GM23338 (cell line): ENCODE data around the gene NCAN. TPM values are rescaled to one million over a fixed set of nuclear protein-coding genes. Genes with fewer than 3 reads are reported as not detected.

Experiments used
- ATAC-seq: fragments of 200-7000 bp; cut with Tn5 transposase; 3 replicates; pipeline ENCODE4 v1.9.1; 2020
- DNase-seq: peaks from one replicate; pipeline ENCODE4 v3.0.0-alpha.2; 2015; ENCODE audit warnings: low spot score
- H2AFZ ChIP-seq: fragments of 200-600 bp; sonication (generic); 2 replicates; pipeline ENCODE4 v1.8.0; 2016; ENCODE audit warnings: antibody characterized with exemption, mild to moderate bottlenecking, moderate library complexity
- H3F3A ChIP-seq: fragments of 200-600 bp; sonication (generic); replicated peaks from 2 replicates; pipeline ENCODE4 v1.8.0; 2017; ENCODE audit warnings: antibody characterized with exemption, mixed run types, low read depth
- H3K27ac ChIP-seq: fragments of 200-600 bp; sonication (generic); 2 replicates; pipeline ENCODE4 v1.6.1; 2016; ENCODE audit warnings: low read depth
- H3K27me3 ChIP-seq: fragments of 200-600 bp; sonication (generic); 2 replicates; pipeline ENCODE4 v1.8.0; 2016; ENCODE audit warnings: mild to moderate bottlenecking, mixed run types, moderate library complexity; ENCODE audit not compliant: insufficient read depth
- H3K36me3 ChIP-seq: fragments of 200-600 bp; sonication (generic); 2 replicates; pipeline ENCODE4 v1.8.0; 2016; ENCODE audit warnings: mild to moderate bottlenecking; ENCODE audit not compliant: insufficient read depth
- H3K4me1 ChIP-seq: fragments of 200-600 bp; sonication (generic); 2 replicates; pipeline ENCODE4 v1.8.0; 2016; ENCODE audit warnings: mild to moderate bottlenecking, moderate library complexity; ENCODE audit not compliant: insufficient read depth
- H3K4me2 ChIP-seq: fragments of 200-600 bp; sonication (generic); 2 replicates; pipeline ENCODE4 v1.7.1; 2017; ENCODE audit warnings: mixed run types
- H3K4me3 ChIP-seq: fragments of 200-600 bp; sonication (generic); 2 replicates; pipeline ENCODE4 v1.6.1; 2016; ENCODE audit warnings: mixed run types
- H3K79me2 ChIP-seq: fragments of 200-600 bp; sonication (generic); replicated peaks from 2 replicates; pipeline ENCODE4 v1.8.0; 2017; ENCODE audit warnings: mild to moderate bottlenecking; ENCODE audit not compliant: insufficient read depth
- H3K9me2 ChIP-seq: fragments of 200-600 bp; sonication (generic); 2 replicates; pipeline ENCODE4 v1.8.0; 2017; ENCODE audit not compliant: insufficient read depth
- H4K20me1 ChIP-seq: fragments of 200-600 bp; sonication (generic); replicated peaks from 2 replicates; pipeline ENCODE4 v1.8.0; 2017; ENCODE audit warnings: mild to moderate bottlenecking; ENCODE audit not compliant: insufficient read depth
- H3K27ac Mint-ChIP-seq: 2 replicates; pipeline ENCODE4 v1.8.0; 2020; ENCODE audit warnings: inconsistent platforms, mild to moderate bottlenecking, moderate library complexity, mixed read lengths
- H3K27me3 Mint-ChIP-seq: 3 replicates; pipeline ENCODE4 v1.8.0; 2022; ENCODE audit warnings: low read depth, mild to moderate bottlenecking, moderate library complexity, mixed read lengths, inconsistent platforms; ENCODE audit not compliant: insufficient read depth, poor library complexity
- H3K36me3 Mint-ChIP-seq: 3 replicates; pipeline ENCODE4 v1.8.0; 2021; ENCODE audit warnings: low read depth, mild to moderate bottlenecking, inconsistent platforms, moderate library complexity, mixed read lengths
- H3K4me1 Mint-ChIP-seq: 3 replicates; pipeline ENCODE4 v1.8.0; 2020; ENCODE audit warnings: mild to moderate bottlenecking, inconsistent platforms, mixed read lengths
- H3K4me3 Mint-ChIP-seq: 3 replicates; pipeline ENCODE4 v1.8.0; 2021; ENCODE audit warnings: moderate library complexity, mild to moderate bottlenecking, inconsistent platforms, mixed read lengths
- H3K9me3 Mint-ChIP-seq: 3 replicates; pipeline ENCODE4 v1.8.0; 2020; ENCODE audit warnings: moderate library complexity, mild to moderate bottlenecking, inconsistent platforms, mixed read lengths
- ETS1 ChIP-seq: IDR thresholded peaks from 2 replicates; pipeline ENCODE4 v1.6.1; 2016; ENCODE audit warnings: antibody characterized with exemption
- EZH2 ChIP-seq: fragments of 200-600 bp; sonication (generic); IDR thresholded peaks from one replicate; pipeline ENCODE4 v1.8.0; 2017; ENCODE audit warnings: antibody characterized with exemption, mild to moderate bottlenecking, low read depth; ENCODE audit not compliant: unreplicated experiment
- EZH2phosphoT487 ChIP-seq: fragments of 200-600 bp; sonication (generic); IDR thresholded peaks from one replicate; pipeline ENCODE4 v1.8.1; 2018; ENCODE audit warnings: antibody characterized with exemption; ENCODE audit not compliant: unreplicated experiment
- JUNB ChIP-seq: IDR thresholded peaks from one replicate; pipeline ENCODE4 v1.6.1; 2016; ENCODE audit warnings: antibody characterized with exemption; ENCODE audit not compliant: unreplicated experiment
- NANOG ChIP-seq: IDR thresholded peaks from 2 replicates; pipeline ENCODE4 v1.6.1; 2016; ENCODE audit warnings: antibody characterized with exemption, borderline replicate concordance
- POLR2AphosphoS5 ChIP-seq: IDR thresholded peaks from 2 replicates; pipeline ENCODE4 v1.6.1; 2016; ENCODE audit warnings: antibody characterized with exemption, low read depth
- STAT1 ChIP-seq: IDR thresholded peaks from one replicate; pipeline ENCODE4 v1.6.1; 2016; ENCODE audit warnings: antibody characterized with exemption; ENCODE audit not compliant: unreplicated experiment
- ZNF114 ChIP-seq: fragments of 250-450 bp; sonication (Bioruptor Pico); IDR thresholded peaks from 2 replicates; pipeline ENCODE4 v1.5.0; 2020; ENCODE audit warnings: mild to moderate bottlenecking, moderate library complexity
- ZNF331 ChIP-seq: fragments of 250-450 bp; sonication (Bioruptor Pico); IDR thresholded peaks from 2 replicates; pipeline ENCODE4 v1.5.0; 2020; ENCODE audit warnings: low read depth, mild to moderate bottlenecking, moderate library complexity
- polyA plus RNA-seq: library from polyadenylated mRNA; unstranded; fragments of >200 nt; fragmentation: Nextera tagmentation; extraction: Ambion mirVana; gene quantifications from 2 replicates; pipeline ENCODE4 v1.2.1, GENCODE V29; 2016
- total RNA-seq: library from RNA; depleted of rRNA; stranded (reverse); fragments of >200 nt; shearing (Covaris generic); gene quantifications from 2 replicates; pipeline ENCODE4 v1.2.3, GENCODE V29; 2014
- TF ChIP-seq, protein P1 (sequence below), 2 experiments: fragments of 200-600 bp in 1 of 2; sonication (generic) in 1 of 2; conservative IDR thresholded peaks; 2 replicates each; pipeline versions ENCODE4 v1.5.1 to v1.6.1; 2016 to 2017; ENCODE audit warnings: antibody characterized with exemption in 2 of 2, low read depth in 2 of 2, mild to moderate bottlenecking in 2 of 2, moderate library complexity in 1 of 2
- TF ChIP-seq, protein P2 (sequence below): IDR thresholded peaks from one replicate; pipeline ENCODE4 v1.6.1; 2018; ENCODE audit warnings: antibody characterized with exemption; ENCODE audit not compliant: unreplicated experiment

NCAN gene
- total and polyA plus RNA-seq, 2 experiments from 2014 or later: 1.8 to 9.4 TPM

GRCh38 chr19:19181488-19181998 lies 30.2 kb upstream of the NCAN start:
- Histone ChIP-seq H3K79me2 (no peaks in the 10 kb centered on the region), H3K9me2 (no peaks in the 10 kb centered on the region), H3K27ac (no peak overlapping the region), H3K36me3 (no peaks in the 10 kb centered on the region), H3K4me3 (no peak overlapping the region), H3F3A (0 out of 2 replicates have a peak, but pooled peaks cover 7% of the 10 kb centered on the region), H4K20me1 (peaks cover 4% of the 10 kb centered on the region; the same call in 1 of the 2 replicates), H3K27me3 (no peaks in the 10 kb centered on the region), H3K4me2 (no peak overlapping the region), H2AFZ (no peak overlapping the region), H3K4me1 (no peaks in the 10 kb centered on the region; the same call in 1 of the 2 replicates)
- no peak for TF ChIP-seq ETS1
- no peak for ATAC-seq
- Mint-ChIP-seq H3K27me3 (peaks cover 3% of the 10 kb centered on the region), H3K4me3 (no peak overlapping the region), H3K27ac (no peak overlapping the region), H3K9me3 (no peaks in the 10 kb centered on the region), H3K4me1 (peaks cover 3% of the 10 kb centered on the region; the same call in 2 of the 3 replicates), H3K36me3 (peaks cover 25% of the 10 kb centered on the region)
- DNase-seq: no peak

- H3K4me2 ChIP-seq: no peak overlapping the region
- peaks cover 15% of the 10 kb centered on the region for H4K20me1 ChIP-seq
- Mint-ChIP-seq H3K36me3 (peaks cover 23% of the 10 kb centered on the region), H3K9me3 (no peaks in the 10 kb centered on the region), H3K4me1 (peaks cover 5% of the 10 kb centered on the region; the same call in 2 of the 3 replicates), H3K27ac (peak overlapping the region; percentile 75; the same call in 1 of the 2 replicates), H3K27me3 (peaks cover 14% of the 10 kb centered on the region), H3K4me3 (no peak overlapping the region)
- no peaks in the 10 kb centered on the region for H3K27me3 ChIP-seq
- no peaks in the 10 kb centered on the region for H3K9me2 ChIP-seq
- H3F3A ChIP-seq: 0 out of 2 replicates have a peak, but pooled peaks cover 8% of the 10 kb centered on the region
- peaks cover 15% of the 10 kb centered on the region for H3K79me2 ChIP-seq
- H2AFZ ChIP-seq: no peak overlapping the region
- H3K27ac ChIP-seq: peak overlapping the region; percentile 78; the same call in 1 of the 2 replicates
- peak; percentile 100 for ATAC-seq
- no peaks in the 10 kb centered on the region for H3K36me3 ChIP-seq
- no peak overlapping the region for H3K4me3 ChIP-seq
- H3K4me1 ChIP-seq: peaks cover 4% of the 10 kb centered on the region; the same call in 1 of the 2 replicates
- DNase-seq: peak; percentile 97
- no peak for TF ChIP-seq POLR2AphosphoS5
- TF ChIP-seq ETS1: no peak
- no peak for TF ChIP-seq EZH2
- no peak for TF ChIP-seq NANOG
- no peak for TF ChIP-seq STAT1
- TF ChIP-seq, protein P1, sequence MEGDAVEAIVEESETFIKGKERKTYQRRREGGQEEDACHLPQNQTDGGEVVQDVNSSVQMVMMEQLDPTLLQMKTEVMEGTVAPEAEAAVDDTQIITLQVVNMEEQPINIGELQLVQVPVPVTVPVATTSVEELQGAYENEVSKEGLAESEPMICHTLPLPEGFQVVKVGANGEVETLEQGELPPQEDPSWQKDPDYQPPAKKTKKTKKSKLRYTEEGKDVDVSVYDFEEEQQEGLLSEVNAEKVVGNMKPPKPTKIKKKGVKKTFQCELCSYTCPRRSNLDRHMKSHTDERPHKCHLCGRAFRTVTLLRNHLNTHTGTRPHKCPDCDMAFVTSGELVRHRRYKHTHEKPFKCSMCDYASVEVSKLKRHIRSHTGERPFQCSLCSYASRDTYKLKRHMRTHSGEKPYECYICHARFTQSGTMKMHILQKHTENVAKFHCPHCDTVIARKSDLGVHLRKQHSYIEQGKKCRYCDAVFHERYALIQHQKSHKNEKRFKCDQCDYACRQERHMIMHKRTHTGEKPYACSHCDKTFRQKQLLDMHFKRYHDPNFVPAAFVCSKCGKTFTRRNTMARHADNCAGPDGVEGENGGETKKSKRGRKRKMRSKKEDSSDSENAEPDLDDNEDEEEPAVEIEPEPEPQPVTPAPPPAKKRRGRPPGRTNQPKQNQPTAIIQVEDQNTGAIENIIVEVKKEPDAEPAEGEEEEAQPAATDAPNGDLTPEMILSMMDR (conservative IDR thresholded peaks at IDR 0.05; ENCODE audit: low read depth in 2 of 2): peak; percentile 93 to 97
- TF ChIP-seq ZNF114 (CRISPR knock-in tag): no peak; the same call in 1 of the 2 replicates
- no peak for TF ChIP-seq EZH2phosphoT487
- TF ChIP-seq, protein P2, sequence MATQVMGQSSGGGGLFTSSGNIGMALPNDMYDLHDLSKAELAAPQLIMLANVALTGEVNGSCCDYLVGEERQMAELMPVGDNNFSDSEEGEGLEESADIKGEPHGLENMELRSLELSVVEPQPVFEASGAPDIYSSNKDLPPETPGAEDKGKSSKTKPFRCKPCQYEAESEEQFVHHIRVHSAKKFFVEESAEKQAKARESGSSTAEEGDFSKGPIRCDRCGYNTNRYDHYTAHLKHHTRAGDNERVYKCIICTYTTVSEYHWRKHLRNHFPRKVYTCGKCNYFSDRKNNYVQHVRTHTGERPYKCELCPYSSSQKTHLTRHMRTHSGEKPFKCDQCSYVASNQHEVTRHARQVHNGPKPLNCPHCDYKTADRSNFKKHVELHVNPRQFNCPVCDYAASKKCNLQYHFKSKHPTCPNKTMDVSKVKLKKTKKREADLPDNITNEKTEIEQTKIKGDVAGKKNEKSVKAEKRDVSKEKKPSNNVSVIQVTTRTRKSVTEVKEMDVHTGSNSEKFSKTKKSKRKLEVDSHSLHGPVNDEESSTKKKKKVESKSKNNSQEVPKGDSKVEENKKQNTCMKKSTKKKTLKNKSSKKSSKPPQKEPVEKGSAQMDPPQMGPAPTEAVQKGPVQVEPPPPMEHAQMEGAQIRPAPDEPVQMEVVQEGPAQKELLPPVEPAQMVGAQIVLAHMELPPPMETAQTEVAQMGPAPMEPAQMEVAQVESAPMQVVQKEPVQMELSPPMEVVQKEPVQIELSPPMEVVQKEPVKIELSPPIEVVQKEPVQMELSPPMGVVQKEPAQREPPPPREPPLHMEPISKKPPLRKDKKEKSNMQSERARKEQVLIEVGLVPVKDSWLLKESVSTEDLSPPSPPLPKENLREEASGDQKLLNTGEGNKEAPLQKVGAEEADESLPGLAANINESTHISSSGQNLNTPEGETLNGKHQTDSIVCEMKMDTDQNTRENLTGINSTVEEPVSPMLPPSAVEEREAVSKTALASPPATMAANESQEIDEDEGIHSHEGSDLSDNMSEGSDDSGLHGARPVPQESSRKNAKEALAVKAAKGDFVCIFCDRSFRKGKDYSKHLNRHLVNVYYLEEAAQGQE: no peak
- no peak for TF ChIP-seq ZNF331 (CRISPR knock-in tag)
- TF ChIP-seq JUNB: no peak
Observed at GRCh38 chr19:19185853-19186740, 25.7 kb upstream of the NCAN start.
